OCI-LY1 (cell line): ENCODE results near the gene MFSD6.

ENCODE experiments used
- H2AFZ ChIP-seq: fragments of 200-600 bp; sonication (generic), shearing (Covaris generic); 2 replicates; pipeline ENCODE4 v1.6.0; 2014; ENCODE audit warnings: antibody characterized with exemption, mild to moderate bottlenecking, low read length
- H3F3A ChIP-seq: fragments of 200-600 bp; sonication (generic), shearing (Covaris generic); 2 replicates; pipeline ENCODE4 v1.6.0; 2014; ENCODE audit warnings: mild to moderate bottlenecking, antibody characterized with exemption, low read length, moderate library complexity; ENCODE audit not compliant: insufficient read depth
- H3K27ac ChIP-seq: fragments of 200-600 bp; sonication (generic); 2 replicates; pipeline ENCODE4 v1.5.1; 2014; ENCODE audit warnings: low read length, mixed run types, mild to moderate bottlenecking, low read depth; ENCODE audit not compliant: poor library complexity, severe bottlenecking
- H3K27me3 ChIP-seq: fragments of 200-600 bp; sonication (generic); 2 replicates; pipeline ENCODE4 v1.6.0; 2014; ENCODE audit warnings: antibody characterized with exemption, mild to moderate bottlenecking, low read length, moderate library complexity; ENCODE audit not compliant: insufficient read depth
- H3K36me3 ChIP-seq: fragments of 200-600 bp; sonication (generic); 2 replicates; pipeline ENCODE4 v1.6.1; 2014; ENCODE audit warnings: mild to moderate bottlenecking, antibody characterized with exemption, low read length, moderate library complexity, mixed read lengths; ENCODE audit not compliant: insufficient read depth
- H3K4me1 ChIP-seq: fragments of 200-600 bp; sonication (generic); 2 replicates; pipeline ENCODE4 v1.5.1; 2014; ENCODE audit warnings: mild to moderate bottlenecking, low read length, moderate library complexity; ENCODE audit not compliant: insufficient read depth, severe bottlenecking
- H3K4me2 ChIP-seq: fragments of 200-600 bp; sonication (generic), shearing (Covaris generic); 2 replicates; pipeline ENCODE4 v1.6.1; 2014; ENCODE audit warnings: low read length
- H3K4me3 ChIP-seq: fragments of 200-600 bp; sonication (generic); 2 replicates; pipeline ENCODE4 v1.5.1; 2014; ENCODE audit warnings: low read length, low read depth, mild to moderate bottlenecking, mixed read lengths; ENCODE audit not compliant: poor library complexity, severe bottlenecking
- H3K79me2 ChIP-seq: fragments of 200-600 bp; shearing (Covaris generic); 2 replicates; pipeline ENCODE4 v1.6.1; 2016; ENCODE audit warnings: mixed run types, low read length, mixed read lengths; ENCODE audit not compliant: insufficient read depth
- H3K9ac ChIP-seq: fragments of 200-600 bp; sonication (generic), shearing (Covaris generic); 2 replicates; pipeline ENCODE4 v1.6.1; 2014; ENCODE audit warnings: mild to moderate bottlenecking, low read length, mixed read lengths
- H3K9me2 ChIP-seq: fragments of 200-600 bp; sonication (generic), shearing (Covaris generic); 2 replicates; pipeline ENCODE4 v1.6.1; 2014; ENCODE audit warnings: low read depth, mild to moderate bottlenecking, low read length, mixed read lengths
- H3K9me3 ChIP-seq: fragments of 200-600 bp; shearing (Covaris generic); 2 replicates; pipeline ENCODE4 v1.6.1; 2014; ENCODE audit warnings: low read length, mixed read lengths
- H4K20me1 ChIP-seq: fragments of 200-600 bp; sonication (generic), shearing (Covaris generic); 2 replicates; pipeline ENCODE4 v1.6.0; 2016; ENCODE audit warnings: mild to moderate bottlenecking, low read length; ENCODE audit not compliant: insufficient read depth
- EZH2 ChIP-seq: fragments of 200-600 bp; sonication (generic), shearing (Covaris generic); IDR thresholded peaks from 2 replicates; pipeline ENCODE4 v1.8.0; 2017; ENCODE audit warnings: borderline replicate concordance, mixed run types, mild to moderate bottlenecking, antibody characterized with exemption, low read length, moderate library complexity, mixed read lengths
- TF ChIP-seq, protein P1 (sequence below): fragments of 200-600 bp; sonication (generic), shearing (Covaris generic); IDR thresholded peaks from 2 replicates; pipeline ENCODE4 v1.5.1; 2017; ENCODE audit warnings: mild to moderate bottlenecking, antibody characterized with exemption, low read length, moderate library complexity, mixed read lengths

The MFSD6 gene

DNA sequence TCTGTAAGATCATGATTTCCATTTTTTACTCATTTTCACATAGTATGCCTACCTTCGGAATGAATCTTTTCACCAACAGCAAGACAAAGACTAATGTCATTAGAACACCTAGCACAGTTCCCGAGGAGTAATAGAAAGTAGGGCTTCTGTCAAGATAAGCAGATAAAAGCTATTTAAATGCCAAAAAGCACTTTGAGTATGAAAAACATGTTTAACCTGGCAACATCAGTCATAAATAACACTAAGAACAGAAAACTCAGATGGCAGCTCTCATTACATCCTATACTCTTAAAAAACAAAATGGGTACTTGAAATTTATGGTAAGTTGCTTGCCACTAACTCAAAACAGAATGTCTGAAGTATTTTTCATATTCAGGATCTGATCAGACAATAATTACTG is 109.3 kb downstream of the MFSD6 start:
- Histone ChIP-seq H3K27me3 (no peaks in the 10 kb centered on the region), H3K27ac (no peak overlapping the region), H3K4me1 (peaks cover 15% of the 10 kb centered on the region), H3F3A (no peaks in the 10 kb centered on the region), H3K4me3 (no peak overlapping the region), H2AFZ (no peak overlapping the region), H3K9ac (no peak overlapping the region), H4K20me1 (no peaks in the 10 kb centered on the region), H3K79me2 (no peaks in the 10 kb centered on the region), H3K9me3 (no peaks in the 10 kb centered on the region), H3K4me2 (no peak overlapping the region), H3K9me2 (no peaks in the 10 kb centered on the region), H3K36me3 (peaks cover 18% of the 10 kb centered on the region; the same call in 1 of the 2 replicates)
- TF ChIP-seq EZH2 = no peak
- TF ChIP-seq, protein P1, sequence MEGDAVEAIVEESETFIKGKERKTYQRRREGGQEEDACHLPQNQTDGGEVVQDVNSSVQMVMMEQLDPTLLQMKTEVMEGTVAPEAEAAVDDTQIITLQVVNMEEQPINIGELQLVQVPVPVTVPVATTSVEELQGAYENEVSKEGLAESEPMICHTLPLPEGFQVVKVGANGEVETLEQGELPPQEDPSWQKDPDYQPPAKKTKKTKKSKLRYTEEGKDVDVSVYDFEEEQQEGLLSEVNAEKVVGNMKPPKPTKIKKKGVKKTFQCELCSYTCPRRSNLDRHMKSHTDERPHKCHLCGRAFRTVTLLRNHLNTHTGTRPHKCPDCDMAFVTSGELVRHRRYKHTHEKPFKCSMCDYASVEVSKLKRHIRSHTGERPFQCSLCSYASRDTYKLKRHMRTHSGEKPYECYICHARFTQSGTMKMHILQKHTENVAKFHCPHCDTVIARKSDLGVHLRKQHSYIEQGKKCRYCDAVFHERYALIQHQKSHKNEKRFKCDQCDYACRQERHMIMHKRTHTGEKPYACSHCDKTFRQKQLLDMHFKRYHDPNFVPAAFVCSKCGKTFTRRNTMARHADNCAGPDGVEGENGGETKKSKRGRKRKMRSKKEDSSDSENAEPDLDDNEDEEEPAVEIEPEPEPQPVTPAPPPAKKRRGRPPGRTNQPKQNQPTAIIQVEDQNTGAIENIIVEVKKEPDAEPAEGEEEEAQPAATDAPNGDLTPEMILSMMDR = no peak

DNA sequence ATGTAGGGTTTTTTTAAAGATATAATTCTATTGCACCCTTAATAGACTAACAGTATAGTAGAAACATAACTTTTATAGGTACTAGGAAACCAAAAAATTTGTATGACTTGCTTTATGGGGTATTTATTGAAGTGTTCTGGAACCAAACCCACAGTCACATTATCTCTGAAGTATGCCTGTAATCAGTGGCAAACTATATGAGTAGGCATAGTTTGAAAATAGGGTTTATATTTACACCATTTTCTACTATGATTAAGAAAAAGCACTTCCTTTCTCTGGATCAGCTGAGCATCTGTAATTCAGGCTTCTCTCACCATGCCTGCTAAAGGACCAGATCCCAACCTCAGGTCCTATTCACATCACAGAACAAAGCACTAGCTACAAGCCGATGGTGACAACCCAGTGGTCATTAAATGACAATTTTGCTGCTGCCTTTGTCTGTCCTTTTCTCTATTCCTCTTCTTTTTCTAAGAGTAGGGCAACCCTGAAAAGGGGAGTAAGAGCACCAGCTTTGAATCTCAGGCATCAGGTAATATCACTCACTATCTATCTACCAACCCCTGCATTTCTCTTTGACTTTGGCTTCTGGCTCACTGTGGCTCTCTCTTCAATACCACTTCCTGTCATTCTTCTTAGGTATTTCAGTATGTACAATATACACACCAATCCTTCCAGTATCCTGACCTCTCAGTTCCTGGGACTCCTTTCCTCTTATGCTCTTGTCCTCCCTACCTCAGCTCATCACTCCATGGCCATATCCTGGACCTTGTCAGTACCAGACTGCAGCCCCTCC is 112.0 kb downstream of the MFSD6 start:
- H3K9me3 ChIP-seq = no peaks in the 10 kb centered on the region
- H3K4me3 ChIP-seq = no peak overlapping the region
- peaks cover 16% of the 10 kb centered on the region for H3K36me3 ChIP-seq
- no peak overlapping the region for H2AFZ ChIP-seq
- no peaks in the 10 kb centered on the region for H3K9me2 ChIP-seq
- H3K9ac ChIP-seq = no peak overlapping the region
- TF ChIP-seq, protein P1 = no peak
- TF ChIP-seq EZH2 = no peak
- no peak overlapping the region for H3K27ac ChIP-seq
- no peaks in the 10 kb centered on the region for H3F3A ChIP-seq
- peaks cover 13% of the 10 kb centered on the region for H3K4me1 ChIP-seq
- H3K79me2 ChIP-seq = no peaks in the 10 kb centered on the region
- H3K27me3 ChIP-seq = no peaks in the 10 kb centered on the region
- H3K4me2 ChIP-seq = no peak overlapping the region
- no peaks in the 10 kb centered on the region for H4K20me1 ChIP-seq

DNA sequence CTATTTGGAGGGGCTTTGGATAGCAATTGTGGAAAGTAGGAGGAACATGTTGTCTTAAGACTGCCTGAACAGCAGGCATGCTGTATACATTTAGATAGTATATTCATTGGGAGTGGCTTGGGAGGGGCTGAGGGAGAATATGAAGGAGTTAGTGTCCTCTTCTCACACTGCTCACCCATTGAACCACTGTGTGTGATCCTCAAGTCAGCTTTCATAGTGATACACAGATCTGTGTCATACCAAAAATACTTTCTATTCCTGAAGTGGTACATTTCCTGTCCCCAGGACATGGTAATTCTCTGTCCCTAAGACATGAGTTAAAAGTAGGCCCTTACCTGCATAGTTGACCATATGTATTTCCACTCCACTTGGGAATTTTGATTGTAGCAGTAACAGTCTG is 116.8 kb downstream of the MFSD6 start:
- Histone ChIP-seq H3K4me2 (no peak overlapping the region), H2AFZ (no peak overlapping the region), H3K9me3 (no peaks in the 10 kb centered on the region), H3K27me3 (no peaks in the 10 kb centered on the region), H3F3A (no peaks in the 10 kb centered on the region), H3K27ac (no peak overlapping the region), H3K79me2 (no peaks in the 10 kb centered on the region), H3K4me1 (peaks cover 18% of the 10 kb centered on the region), H3K36me3 (peaks cover 11% of the 10 kb centered on the region), H3K4me3 (no peak overlapping the region), H3K9ac (no peak overlapping the region), H3K9me2 (no peaks in the 10 kb centered on the region), H4K20me1 (no peaks in the 10 kb centered on the region)
- TF ChIP-seq, protein P1 = no peak
- TF ChIP-seq EZH2 = no peak
